Stimulated activated effector memory CD8-positive, alpha-beta T cell treated with anti-CD3 and anti-CD28 coated beads, Interleukin-12 subunit alpha, Interleukin-12 subunit beta, amount 100 ng/mL, for 72 hours (primary cell): Measurements from ENCODE around the gene OSER1.

Experiments used
- ATAC-seq: fragments of 150-1000 bp; cut with Tn5 transposase; 2 replicates; pipeline ENCODE4 v1.10.0; 2021
- DNase-seq, 2 donors: peaks; one replicate each; pipeline ENCODE4 v3.0.0; 2021 to 2022; ENCODE audit warnings: low spot score in 2 of 2
- H3K27ac Mint-ChIP-seq: one replicate; pipeline ENCODE4 v1.8.0; 2022; ENCODE audit warnings: mild to moderate bottlenecking, mixed read lengths
- H3K36me3 Mint-ChIP-seq: one replicate; pipeline ENCODE4 v1.8.0; 2022; ENCODE audit warnings: mild to moderate bottlenecking, mixed read lengths
- H3K4me1 Mint-ChIP-seq: one replicate; pipeline ENCODE4 v1.8.0; 2022; ENCODE audit warnings: mixed read lengths
- H3K4me3 Mint-ChIP-seq: one replicate; pipeline ENCODE4 v1.8.0; 2022; ENCODE audit warnings: mild to moderate bottlenecking, mixed read lengths
- H3K9me3 Mint-ChIP-seq: one replicate; pipeline ENCODE4 v1.8.0; 2022; ENCODE audit warnings: mixed read lengths

The OSER1 gene

DNA sequence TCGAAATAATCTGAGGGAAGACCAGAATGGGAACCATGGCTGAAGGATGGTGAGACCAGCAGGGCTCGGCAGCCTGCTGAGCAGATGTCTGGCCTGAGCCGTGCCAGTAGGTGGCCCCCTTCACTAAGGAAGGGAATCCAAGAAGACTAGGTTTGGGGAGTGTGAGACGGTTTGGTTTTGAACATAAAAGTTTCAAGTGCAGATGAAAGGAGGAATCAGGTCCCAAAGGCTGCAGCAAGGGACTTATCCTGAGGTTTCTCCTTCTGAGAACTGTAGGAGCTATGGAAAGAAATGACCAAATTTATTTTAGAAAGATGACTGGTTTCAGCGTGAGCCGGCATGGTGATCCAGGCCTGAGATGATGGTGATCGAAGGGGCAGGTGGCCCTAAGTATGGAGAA lies 4.6 kb upstream of the OSER1 start:
- peaks cover 11% of the 10 kb centered on the region for H3K36me3 Mint-ChIP-seq
- no peak overlapping the region for H3K4me3 Mint-ChIP-seq
- H3K27ac Mint-ChIP-seq = peak overlapping the region; percentile 64
- H3K9me3 Mint-ChIP-seq = no peaks in the 10 kb centered on the region
- H3K4me1 Mint-ChIP-seq = peaks cover 51% of the 10 kb centered on the region
- DNase-seq = peak; percentile 33 to 73
- ATAC-seq = peak; percentile 29

- H3K36me3 Mint-ChIP-seq = peaks cover 18% of the 10 kb centered on the region
- no peak overlapping the region for H3K27ac Mint-ChIP-seq
- ATAC-seq = no peak
- peaks cover 49% of the 10 kb centered on the region for H3K4me1 Mint-ChIP-seq
- no peaks in the 10 kb centered on the region for H3K9me3 Mint-ChIP-seq
- no peak overlapping the region for H3K4me3 Mint-ChIP-seq
- DNase-seq = no peak
Measured at GRCh38 chr20:44212792-44213191, 2.2 kb upstream of the OSER1 start.

DNA sequence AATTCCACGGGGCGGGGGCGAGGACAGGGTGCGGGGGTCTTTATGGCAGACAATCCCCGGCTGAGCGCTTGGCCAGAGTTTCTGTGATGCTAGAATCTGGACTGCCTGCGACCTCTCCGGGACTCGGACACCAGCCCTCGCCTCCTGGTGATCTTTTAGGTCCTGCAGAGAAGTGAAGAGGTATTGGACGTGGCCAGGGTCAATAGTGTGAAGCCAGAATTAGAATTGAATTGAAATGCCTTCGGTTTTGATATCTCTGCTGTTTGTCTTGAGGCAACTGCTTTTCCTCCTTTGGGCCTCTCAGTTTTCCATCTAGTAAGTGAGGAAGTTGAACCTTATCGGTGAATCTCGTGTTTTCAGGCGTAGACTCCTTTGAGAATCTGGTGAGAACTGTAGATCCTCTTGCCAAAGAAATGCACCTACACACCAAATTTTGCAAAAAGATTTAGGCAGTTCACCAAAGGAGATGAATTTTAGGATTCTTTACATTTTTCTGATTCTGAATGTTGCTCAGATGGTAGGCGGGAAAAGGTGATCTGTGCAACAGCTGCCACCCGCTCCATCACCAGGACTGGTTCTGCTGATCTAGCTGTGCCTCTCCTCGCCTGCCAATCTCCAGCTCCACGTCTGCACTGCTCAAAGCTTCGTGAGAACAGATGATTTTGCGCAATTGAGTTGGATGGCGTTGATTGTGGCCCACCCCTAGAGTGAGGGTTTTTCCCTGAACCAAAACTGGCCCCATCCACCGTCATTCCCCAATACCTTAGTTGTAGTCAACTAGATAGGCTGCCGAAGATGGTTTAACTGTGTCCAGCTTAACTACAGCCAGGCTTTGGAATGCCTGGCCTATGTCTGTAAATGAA lies 837 bp upstream of the OSER1 start:
- peaks cover 52% of the 10 kb centered on the region for H3K4me1 Mint-ChIP-seq
- H3K27ac Mint-ChIP-seq = peak overlapping the region; percentile 99
- H3K36me3 Mint-ChIP-seq = peaks cover 32% of the 10 kb centered on the region
- peak overlapping the region; percentile 99 for H3K4me3 Mint-ChIP-seq
- H3K9me3 Mint-ChIP-seq = no peaks in the 10 kb centered on the region
- DNase-seq (no peak), ATAC-seq (no peak)

- DNase-seq (no peak), ATAC-seq (no peak)
- peaks cover 47% of the 10 kb centered on the region for H3K4me1 Mint-ChIP-seq
- H3K4me3 Mint-ChIP-seq = peak overlapping the region; percentile 99
- peaks cover 47% of the 10 kb centered on the region for H3K36me3 Mint-ChIP-seq
- peak overlapping the region; percentile 99 for H3K27ac Mint-ChIP-seq
- H3K9me3 Mint-ChIP-seq = no peaks in the 10 kb centered on the region
Measured at GRCh38 chr20:44209686-44210405, 725 bp downstream of the OSER1 start.

DNA sequence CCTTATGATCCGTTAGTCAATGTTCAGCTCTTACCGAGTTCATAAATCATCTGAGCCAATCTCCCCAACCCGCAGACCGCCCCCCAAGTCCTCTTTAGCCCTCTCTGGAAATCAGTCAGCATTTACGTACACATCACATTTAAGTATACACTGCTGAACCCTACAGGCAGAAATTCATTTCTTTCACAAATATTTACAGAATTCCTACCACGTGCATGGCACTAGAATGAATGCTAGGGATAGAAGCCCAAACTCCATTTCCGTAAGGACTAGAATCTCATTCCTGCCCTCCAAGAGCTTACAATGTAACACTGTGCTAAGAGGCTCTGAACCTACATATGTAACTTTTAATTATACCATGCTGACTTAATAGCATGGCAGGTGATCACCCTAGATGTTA lies 1.8 kb downstream of the OSER1 start:
- Mint-ChIP-seq H3K27ac (peak overlapping the region; percentile 99), H3K36me3 (peaks cover 58% of the 10 kb centered on the region), H3K9me3 (no peaks in the 10 kb centered on the region), H3K4me3 (peak overlapping the region; percentile 99), H3K4me1 (peaks cover 53% of the 10 kb centered on the region)
- DNase-seq = no peak
- ATAC-seq = no peak

DNA sequence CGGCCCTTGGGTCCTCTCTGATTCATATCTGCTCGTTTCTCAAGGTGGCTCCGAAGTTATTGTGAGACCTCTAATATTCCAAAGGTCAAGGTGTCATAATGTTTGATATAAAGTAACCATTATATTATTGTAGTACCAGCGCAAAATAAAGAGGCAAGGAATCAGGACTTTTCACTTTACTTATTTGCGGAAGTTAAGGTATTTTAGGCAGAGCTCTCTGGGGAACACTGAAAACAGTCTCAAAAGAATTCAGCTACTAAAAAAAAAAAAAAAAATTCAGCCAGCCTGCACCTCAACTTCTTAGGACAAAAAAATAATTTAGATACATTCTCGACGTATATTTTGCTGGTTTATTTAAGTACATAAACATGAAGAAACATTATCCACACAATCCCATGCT lies 2.4 kb downstream of the OSER1 start:
- no peak overlapping the region for H3K27ac Mint-ChIP-seq
- peak overlapping the region; percentile 99 for H3K4me3 Mint-ChIP-seq
- DNase-seq (no peak), ATAC-seq (no peak)
- H3K36me3 Mint-ChIP-seq = peaks cover 64% of the 10 kb centered on the region
- peaks cover 53% of the 10 kb centered on the region for H3K4me1 Mint-ChIP-seq
- H3K9me3 Mint-ChIP-seq = no peaks in the 10 kb centered on the region

- Mint-ChIP-seq H3K4me1 (peaks cover 53% of the 10 kb centered on the region), H3K4me3 (peak overlapping the region; percentile 99), H3K9me3 (no peaks in the 10 kb centered on the region), H3K27ac (peak overlapping the region; percentile 50), H3K36me3 (peaks cover 74% of the 10 kb centered on the region)
- no peak for DNase-seq
- no peak for ATAC-seq
Measured at GRCh38 chr20:44207126-44207723, 3.3 kb downstream of the OSER1 start.

GRCh38 chr20:44206132-44206531 lies 4.4 kb downstream of the OSER1 start:
- Mint-ChIP-seq H3K27ac (no peak overlapping the region), H3K4me3 (no peak overlapping the region), H3K9me3 (no peaks in the 10 kb centered on the region), H3K4me1 (peaks cover 45% of the 10 kb centered on the region), H3K36me3 (peaks cover 84% of the 10 kb centered on the region)
- ATAC-seq = no peak
- DNase-seq = no peak

GRCh38 chr20:44204832-44205215 lies 5.7 kb downstream of the OSER1 start:
- DNase-seq = no peak
- Mint-ChIP-seq H3K36me3 (peaks cover 84% of the 10 kb centered on the region), H3K9me3 (no peaks in the 10 kb centered on the region), H3K4me3 (no peak overlapping the region), H3K4me1 (peaks cover 45% of the 10 kb centered on the region), H3K27ac (no peak overlapping the region)
- no peak for ATAC-seq

GRCh38 chr20:44204156-44204831 lies 6.3 kb downstream of the OSER1 start:
- no peak overlapping the region for H3K27ac Mint-ChIP-seq
- no peak overlapping the region for H3K4me3 Mint-ChIP-seq
- no peaks in the 10 kb centered on the region for H3K9me3 Mint-ChIP-seq
- H3K4me1 Mint-ChIP-seq = peaks cover 45% of the 10 kb centered on the region
- DNase-seq = no peak
- peak; percentile 74 for ATAC-seq
- peaks cover 85% of the 10 kb centered on the region for H3K36me3 Mint-ChIP-seq

GRCh38 chr20:44203161-44203560 lies 7.4 kb downstream of the OSER1 start:
- no peak for ATAC-seq
- H3K4me3 Mint-ChIP-seq = no peak overlapping the region
- no peak for DNase-seq
- H3K36me3 Mint-ChIP-seq = peaks cover 94% of the 10 kb centered on the region
- H3K4me1 Mint-ChIP-seq = peaks cover 43% of the 10 kb centered on the region
- no peak overlapping the region for H3K27ac Mint-ChIP-seq
- no peaks in the 10 kb centered on the region for H3K9me3 Mint-ChIP-seq

DNA sequence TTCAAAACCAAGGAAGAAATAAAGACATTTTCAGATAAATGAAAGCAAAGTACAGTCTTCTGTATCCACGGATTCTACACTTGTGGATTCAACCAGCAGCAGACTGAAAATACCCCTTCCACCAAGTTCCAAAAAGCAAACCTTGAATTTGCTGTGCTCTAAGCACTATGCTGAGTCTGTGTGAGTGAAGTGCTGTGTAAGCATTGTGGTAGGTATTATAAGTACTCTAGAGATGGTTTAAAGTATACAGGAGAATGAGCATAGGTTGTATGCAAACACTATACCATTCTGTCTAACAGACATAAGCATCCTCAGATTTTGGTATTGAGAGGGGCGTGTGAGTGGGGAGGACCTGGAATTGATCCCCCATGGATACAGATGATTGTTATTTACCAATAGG lies 9.6 kb downstream of the OSER1 start:
- H3K9me3 Mint-ChIP-seq = no peaks in the 10 kb centered on the region
- H3K27ac Mint-ChIP-seq = no peak overlapping the region
- ATAC-seq (no peak), DNase-seq (no peak)
- peaks cover 98% of the 10 kb centered on the region for H3K36me3 Mint-ChIP-seq
- H3K4me3 Mint-ChIP-seq = no peak overlapping the region
- peaks cover 24% of the 10 kb centered on the region for H3K4me1 Mint-ChIP-seq

DNA sequence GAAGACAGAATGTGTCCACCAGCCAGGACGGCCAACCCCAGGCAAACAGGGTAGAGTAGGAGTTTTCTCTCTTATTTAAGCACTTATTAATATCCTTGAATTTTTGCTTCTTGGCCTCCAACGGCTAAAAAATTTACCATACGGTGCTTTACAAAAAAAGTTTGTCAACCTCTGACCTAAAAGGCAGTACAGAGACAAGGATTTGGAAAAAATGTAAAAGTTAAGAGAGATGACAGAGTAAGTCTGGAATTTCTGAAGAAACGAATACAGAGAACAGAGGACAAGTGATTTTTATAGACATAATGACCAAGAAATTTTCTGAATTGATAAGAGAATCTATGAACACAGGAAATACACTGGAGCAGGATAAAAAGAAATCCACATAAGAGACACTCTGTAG lies 10.2 kb downstream of the OSER1 start:
- ATAC-seq (no peak), DNase-seq (no peak)
- Mint-ChIP-seq H3K4me3 (no peak overlapping the region), H3K4me1 (peaks cover 24% of the 10 kb centered on the region), H3K36me3 (peaks cover 98% of the 10 kb centered on the region), H3K27ac (no peak overlapping the region), H3K9me3 (no peaks in the 10 kb centered on the region)

DNA sequence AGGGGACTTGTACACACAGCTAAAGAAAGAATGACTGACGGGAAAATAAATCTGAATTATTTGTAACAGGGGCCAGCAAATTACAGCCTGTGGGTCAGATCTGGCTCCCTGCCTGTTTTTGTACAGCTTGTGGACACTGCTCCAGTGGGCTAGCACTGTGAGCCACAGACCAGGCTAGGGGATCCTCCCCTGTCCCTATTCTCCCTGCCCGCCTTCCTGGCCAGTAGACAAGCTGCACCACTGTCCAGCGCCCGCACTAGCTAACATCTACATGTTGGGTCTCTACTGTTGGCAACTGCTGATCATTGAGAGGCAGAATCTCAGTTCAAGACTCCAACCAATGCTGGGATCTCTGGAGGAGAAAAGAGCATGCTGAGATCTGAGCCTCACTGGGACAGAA lies 10.7 kb downstream of the OSER1 start:
- H3K9me3 Mint-ChIP-seq = no peaks in the 10 kb centered on the region
- no peak for ATAC-seq
- no peak overlapping the region for H3K27ac Mint-ChIP-seq
- no peak overlapping the region for H3K4me3 Mint-ChIP-seq
- DNase-seq = no peak
- H3K36me3 Mint-ChIP-seq = peaks cover 94% of the 10 kb centered on the region
- H3K4me1 Mint-ChIP-seq = peaks cover 24% of the 10 kb centered on the region

- Mint-ChIP-seq H3K36me3 (peaks cover 84% of the 10 kb centered on the region), H3K27ac (peak overlapping the region; percentile 41), H3K9me3 (no peaks in the 10 kb centered on the region), H3K4me1 (peaks cover 18% of the 10 kb centered on the region), H3K4me3 (no peak overlapping the region)
- DNase-seq (peak; percentile 18 to 63), ATAC-seq (peak; percentile 99)
Measured at GRCh38 chr20:44198872-44199271, 11.7 kb downstream of the OSER1 start.
